OCI-LY7 (cell line): ENCODE results near the gene NAT9. TPM values are rescaled to one million over a fixed set of nuclear protein-coding genes. Genes with fewer than 3 reads are reported as not detected.

Experiments
- BruUV-seq: library from RNA; stranded (reverse); fragments of 400-500 nt; replicated peaks from 2 replicates; lab custom pipeline; 2021; lab: Mats Ljungman, UMichigan
- CTCF ChIA-PET: fragments of 300-600 bp; sonication (Branson Sonifier 250); formaldehyde crosslinking; loops from one replicate; lab custom pipeline; 2022; ENCODE audit warnings: antibody characterized with exemption; ENCODE audit not compliant: unreplicated experiment; lab: Charles Lee
- POLR2A ChIA-PET: fragments of 300-600 bp; sonication (Branson Sonifier 250); formaldehyde crosslinking; loops from one replicate; lab custom pipeline; 2022; ENCODE audit warnings: antibody characterized with exemption; lab: Charles Lee
- DNase-seq: peaks from one replicate; pipeline ENCODE4 v3.0.0-alpha.2; 2015; ENCODE audit warnings: low spot score
- H2AFZ ChIP-seq: fragments of 200-600 bp; sonication (generic), shearing (Covaris generic); 2 replicates; pipeline ENCODE4 v1.6.1; 2014; ENCODE audit warnings: mild to moderate bottlenecking, antibody characterized with exemption, low read length, moderate library complexity
- H3K27ac ChIP-seq: fragments of 200-600 bp; sonication (generic); 2 replicates; pipeline ENCODE4 v1.5.1; 2014; ENCODE audit warnings: mixed run types, low read depth, mild to moderate bottlenecking, moderate library complexity, low read length, inconsistent platforms; ENCODE audit not compliant: poor library complexity, severe bottlenecking
- H3K36me3 ChIP-seq: fragments of 200-600 bp; sonication (generic); 2 replicates; pipeline ENCODE4 v1.6.1; 2014; ENCODE audit warnings: mild to moderate bottlenecking, antibody characterized with exemption, low read length, moderate library complexity, mixed read lengths; ENCODE audit not compliant: insufficient read depth
- H3K4me1 ChIP-seq: fragments of 200-600 bp; sonication (generic); 2 replicates; pipeline ENCODE4 v1.5.1; 2014; ENCODE audit warnings: mild to moderate bottlenecking, low read length; ENCODE audit not compliant: insufficient read depth, poor library complexity, severe bottlenecking
- H3K4me2 ChIP-seq: fragments of 200-600 bp; sonication (generic); 2 replicates; pipeline ENCODE4 v1.6.1; 2014; ENCODE audit warnings: mild to moderate bottlenecking, low read length
- H3K4me3 ChIP-seq: fragments of 200-600 bp; sonication (generic); 2 replicates; pipeline ENCODE4 v1.5.1; 2014; ENCODE audit warnings: mild to moderate bottlenecking, low read depth, low read length; ENCODE audit not compliant: poor library complexity, severe bottlenecking
- H3K79me2 ChIP-seq: fragments of 200-600 bp; sonication (generic); 2 replicates; pipeline ENCODE4 v1.6.1; 2016; ENCODE audit warnings: low read depth, mild to moderate bottlenecking, low read length, moderate library complexity, mixed read lengths; ENCODE audit not compliant: insufficient read depth
- H3K9me2 ChIP-seq: fragments of 200-600 bp; sonication (generic); 2 replicates; pipeline ENCODE4 v1.6.1; 2016; ENCODE audit warnings: mild to moderate bottlenecking, low read length, mixed read lengths; ENCODE audit not compliant: insufficient read depth
- H3K9me3 ChIP-seq: fragments of 200-600 bp; sonication (generic); 2 replicates; pipeline ENCODE4 v1.6.1; 2014; ENCODE audit warnings: mild to moderate bottlenecking, mixed run types, low read length, mixed read lengths
- H4K20me1 ChIP-seq: fragments of 200-600 bp; sonication (generic); 2 replicates; pipeline ENCODE4 v1.6.1; 2014; ENCODE audit warnings: mild to moderate bottlenecking, antibody characterized with exemption, low read length, moderate library complexity, mixed read lengths; ENCODE audit not compliant: insufficient read depth
- CTCF ChIP-seq: fragments of 200-600 bp; sonication (generic); conservative IDR thresholded peaks from 2 replicates; pipeline ENCODE4 v1.5.1; 2014; ENCODE audit warnings: mild to moderate bottlenecking, antibody characterized with exemption, low read length, moderate library complexity, mixed read lengths
- EZH2phosphoT487 ChIP-seq: fragments of 200-600 bp; sonication (generic); IDR thresholded peaks from 2 replicates; pipeline ENCODE4 v1.6.1; 2018; ENCODE audit warnings: low read depth, borderline replicate concordance, mild to moderate bottlenecking, mixed run types, antibody characterized with exemption, low read length, moderate library complexity, mixed read lengths
- intact Hi-C: fragments of 100-400 bp; cut with micrococcal nuclease; formaldehyde crosslinking; loops from one replicate; pipeline ENCODE4 v1.10.0; 2022; ENCODE audit not compliant: unreplicated experiment
- total RNA-seq, 2 experiments: library from RNA; depleted of rRNA in 1 of 2; stranded (reverse); fragments of >200 nt in 1 of 2; shearing (Covaris generic) in 1 of 2; gene quantifications; 2 replicates each; pipeline ENCODE4 v1.2.3, GENCODE V29; 2014 to 2022

Gene NAT9
- total RNA-seq, 2 experiments from 2014 or later, result 77.2 to 87.9 TPM

DNA sequence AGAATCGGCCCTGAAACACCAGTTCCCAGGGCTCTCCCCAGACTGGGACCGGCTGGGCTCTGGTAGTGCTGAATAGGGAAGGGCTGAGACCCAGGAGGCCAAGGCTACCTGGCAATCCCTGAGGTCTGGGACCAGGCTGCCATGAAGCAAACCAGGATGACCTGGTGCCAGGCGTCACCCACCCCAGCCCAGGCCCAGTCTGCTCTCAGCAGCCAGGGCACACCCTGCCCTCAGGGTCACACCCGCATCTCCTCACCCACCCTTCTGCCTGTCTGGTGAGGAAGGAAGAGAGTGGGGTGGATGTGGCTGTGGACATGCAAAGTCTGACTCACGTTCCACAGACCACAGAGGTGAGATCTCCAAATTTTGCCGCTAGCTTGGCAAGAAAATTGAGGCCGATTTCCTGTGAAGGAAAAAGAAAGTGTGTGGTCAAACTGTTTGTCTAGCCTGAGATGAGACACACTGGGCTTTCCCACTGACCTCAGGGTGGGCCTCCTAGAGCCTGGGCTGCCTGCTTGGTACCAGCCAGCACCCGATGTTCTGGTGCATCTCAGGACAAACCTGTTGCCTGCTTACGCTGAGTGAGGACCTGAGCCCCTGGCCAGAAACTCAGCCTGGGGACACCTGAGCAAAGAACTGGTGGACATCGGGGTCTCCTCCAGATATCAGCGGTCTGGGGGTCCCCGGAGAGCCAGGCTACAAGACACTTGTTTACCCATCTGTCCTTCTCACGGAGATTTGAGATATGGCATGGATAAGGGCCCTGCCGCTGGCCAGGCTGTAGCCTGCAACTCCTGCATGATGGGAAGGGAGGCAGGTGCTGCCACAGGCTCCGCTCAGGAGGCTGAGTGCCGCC lies 45.4 kb downstream of the NAT9 start:
- H3K4me1 ChIP-seq, result no peaks in the 10 kb centered on the region
- ChIA-PET POLR2A (no interaction called here), CTCF (no interaction called here)
- H4K20me1 ChIP-seq, result no peaks in the 10 kb centered on the region
- TF ChIP-seq EZH2phosphoT487, result no peak
- no peak for TF ChIP-seq CTCF
- H3K4me3 ChIP-seq, result no peak overlapping the region
- intact Hi-C loops, result no loop called here
- H2AFZ ChIP-seq, result no peak overlapping the region
- no peak overlapping the region for H3K27ac ChIP-seq
- no peaks in the 10 kb centered on the region for H3K36me3 ChIP-seq
- no peak for DNase-seq
- H3K9me2 ChIP-seq, result no peaks in the 10 kb centered on the region
- H3K9me3 ChIP-seq, result peaks cover 10% of the 10 kb centered on the region
- no peak overlapping the region for H3K4me2 ChIP-seq
- H3K79me2 ChIP-seq, result no peaks in the 10 kb centered on the region
- no TSS peak for BruUV-seq

DNA sequence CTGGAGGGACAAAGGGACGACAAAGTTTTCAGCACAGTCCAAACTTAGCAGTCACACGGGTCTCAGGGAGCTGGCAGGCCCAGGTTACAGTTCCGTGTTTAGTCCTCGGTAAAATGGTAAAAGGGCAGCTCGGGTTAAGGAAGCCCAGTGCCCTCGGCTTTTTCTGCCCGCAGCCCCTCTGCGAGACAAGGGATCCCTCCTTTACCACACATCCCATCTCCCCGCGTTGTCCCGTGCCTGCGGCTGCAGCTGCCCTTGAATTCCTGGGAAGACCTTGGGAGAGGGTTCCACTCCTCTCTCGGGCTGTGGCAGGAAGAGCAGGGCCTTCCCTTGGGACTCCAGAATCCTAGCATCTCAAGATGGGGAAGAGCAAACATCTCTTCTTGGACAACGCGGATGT lies 46.3 kb downstream of the NAT9 start:
- no peak overlapping the region for H2AFZ ChIP-seq
- H4K20me1 ChIP-seq, result no peaks in the 10 kb centered on the region
- no TSS peak for BruUV-seq
- H3K9me2 ChIP-seq, result no peaks in the 10 kb centered on the region
- H3K4me3 ChIP-seq, result no peak overlapping the region
- H3K4me1 ChIP-seq, result no peaks in the 10 kb centered on the region
- H3K27ac ChIP-seq, result no peak overlapping the region
- H3K79me2 ChIP-seq, result no peaks in the 10 kb centered on the region
- H3K36me3 ChIP-seq, result no peaks in the 10 kb centered on the region
- no peak overlapping the region for H3K4me2 ChIP-seq
- DNase-seq, result no peak
- TF ChIP-seq CTCF (no peak), EZH2phosphoT487 (no peak)
- H3K9me3 ChIP-seq, result peaks cover 10% of the 10 kb centered on the region
- intact Hi-C loops, result no loop called here
- ChIA-PET POLR2A (no interaction called here), CTCF (no interaction called here)

DNA sequence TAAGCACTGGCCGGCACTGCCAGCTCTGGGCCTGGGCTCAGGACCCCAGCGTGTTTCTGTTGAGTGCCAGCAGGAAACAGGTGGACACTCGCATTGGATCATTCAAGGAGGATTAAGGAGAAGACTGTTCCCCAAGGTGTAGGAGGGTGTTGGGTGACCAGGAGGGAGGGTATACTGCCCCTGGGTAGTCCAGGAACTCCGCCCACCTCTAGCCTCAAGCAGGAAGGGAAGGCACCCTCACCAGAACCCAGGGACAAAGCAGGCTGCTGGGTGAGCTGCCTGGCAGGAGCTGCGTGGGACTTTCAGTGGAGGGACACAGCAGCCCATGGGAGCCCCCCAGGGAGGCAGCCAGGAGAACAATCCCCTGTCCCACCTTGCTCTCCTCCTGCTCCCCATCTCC lies 46.8 kb downstream of the NAT9 start:
- POLR2A ChIA-PET, result no interaction called here
- Histone ChIP-seq H2AFZ (no peak overlapping the region), H3K4me3 (no peak overlapping the region), H3K9me2 (no peaks in the 10 kb centered on the region), H3K4me1 (no peaks in the 10 kb centered on the region), H3K4me2 (no peak overlapping the region), H4K20me1 (no peaks in the 10 kb centered on the region), H3K36me3 (no peaks in the 10 kb centered on the region), H3K27ac (no peak overlapping the region), H3K79me2 (no peaks in the 10 kb centered on the region), H3K9me3 (peaks cover 10% of the 10 kb centered on the region)
- DNase-seq, result no peak
- intact Hi-C loops, result no loop called here
- CTCF ChIA-PET, result no interaction called here
- TF ChIP-seq CTCF, result no peak
- no peak for TF ChIP-seq EZH2phosphoT487
- no TSS peak for BruUV-seq
